H1 (cell line): ENCODE results near the gene INHBA. TPM values are rescaled to one million over a fixed set of nuclear protein-coding genes. Genes with fewer than 3 reads are reported as not detected.

Source experiments
- CTCF ChIA-PET: fragments of 300-600 bp; sonication (Branson Sonifier 250); formaldehyde crosslinking; loops from one replicate; lab custom pipeline; 2021; ENCODE audit not compliant: partially characterized antibody; lab: Charles Lee
- POLR2A ChIA-PET: fragments of 300-600 bp; sonication (Branson Sonifier 250); formaldehyde crosslinking; loops from one replicate; lab custom pipeline; 2021; ENCODE audit warnings: inconsistent platforms; ENCODE audit not compliant: partially characterized antibody; lab: Charles Lee
- DNase-seq, 2 experiments: peaks; one replicate each; pipeline versions ENCODE4 v3.0.0 to v3.0.0-alpha.2; 2010 to 2022; ENCODE audit warnings: low spot score in 2 of 2, low read depth in 1 of 2, mixed read lengths in 1 of 2
- FAIRE-seq: peaks from 2 replicates; lab custom pipeline; 2011; peaks lifted over from hg19 to GRCh38; lab: Jason Lieb, UNC
- H2AFZ ChIP-seq: 2 replicates; pipeline ENCODE4 v1.8.1; 2012; ENCODE audit warnings: low read length, inconsistent platforms
- H2AK5ac ChIP-seq: 2 replicates; pipeline ENCODE4 v1.6.1; 2013; ENCODE audit warnings: low read depth, low read length
- H2BK120ac ChIP-seq: replicated peaks from 2 replicates; pipeline ENCODE3; 2013; ENCODE audit warnings: low read depth, low read length, inconsistent platforms
- H2BK12ac ChIP-seq: 2 replicates; pipeline ENCODE4 v1.6.1; 2013; ENCODE audit warnings: low read depth, low read length
- H2BK15ac ChIP-seq: 2 replicates; pipeline ENCODE4 v1.6.1; 2013; ENCODE audit warnings: low read length
- H2BK20ac ChIP-seq: 2 replicates; pipeline ENCODE4 v1.6.1; 2013; ENCODE audit warnings: low read length
- H2BK5ac ChIP-seq: 2 replicates; pipeline ENCODE4 v1.6.1; 2013; ENCODE audit warnings: low read depth, low read length
- H3K14ac ChIP-seq: 2 replicates; pipeline ENCODE4 v1.6.1; 2013; ENCODE audit warnings: inconsistent platforms; ENCODE audit not compliant: insufficient read length
- H3K18ac ChIP-seq: 2 replicates; pipeline ENCODE4 v1.6.1; 2013; ENCODE audit warnings: low read length; ENCODE audit errors: extremely low read depth
- H3K23ac ChIP-seq: 2 replicates; pipeline ENCODE4 v1.6.1; 2013; ENCODE audit warnings: inconsistent platforms; ENCODE audit not compliant: insufficient read length
- H3K23me2 ChIP-seq: 2 replicates; pipeline ENCODE4 v1.6.1; 2013; ENCODE audit warnings: low read depth, low read length
- H3K27ac ChIP-seq: 2 replicates; pipeline ENCODE4 v1.6.1; 2011; ENCODE audit warnings: low read depth, low read length, inconsistent platforms
- H3K27me3 ChIP-seq, 4 experiments: replicated peaks in 1 of 4; 1 replicate in 1 of 4; 2 replicates in 3 of 4; pipeline versions ENCODE4 v1.6.1 to v1.8.1; 2011 to 2013; ENCODE audit warnings: low read length in 3 of 4, mild to moderate bottlenecking in 3 of 4, inconsistent platforms in 2 of 4, mixed read lengths in 2 of 4, moderate library complexity in 1 of 4; ENCODE audit not compliant: control insufficient read depth in 3 of 4, insufficient read depth in 3 of 4; ENCODE audit errors: extremely low read depth in 1 of 4
- H3K36me3 ChIP-seq, 4 experiments: 2 replicates each; pipeline versions ENCODE4 v1.6.1 to v1.8.1; 2011 to 2013; ENCODE audit warnings: mild to moderate bottlenecking in 4 of 4, low read length in 3 of 4, moderate library complexity in 2 of 4, control low read depth in 1 of 4, inconsistent platforms in 1 of 4; ENCODE audit not compliant: insufficient read depth in 4 of 4, control insufficient read depth in 2 of 4
- H3K4ac ChIP-seq: replicated peaks from 2 replicates; pipeline ENCODE3; 2013; ENCODE audit warnings: low read length, low read depth, mixed read lengths, inconsistent platforms; ENCODE audit not compliant: insufficient read length
- H3K4me1 ChIP-seq, 4 experiments: replicated peaks in 1 of 4; 1 replicate in 1 of 4; 2 replicates in 3 of 4; pipeline versions ENCODE4 v1.6.1 to v1.8.1; 2011 to 2013; ENCODE audit warnings: low read length in 3 of 4, inconsistent platforms in 2 of 4, mixed read lengths in 1 of 4; ENCODE audit not compliant: insufficient read depth in 4 of 4, control insufficient read depth in 3 of 4
- H3K4me2 ChIP-seq, 2 experiments: 2 replicates each; pipeline versions ENCODE4 v1.6.1 to v1.8.1; 2011 to 2013; ENCODE audit warnings: low read depth in 2 of 2, low read length in 2 of 2, control low read depth in 1 of 2, inconsistent platforms in 1 of 2, mild to moderate bottlenecking in 1 of 2; ENCODE audit not compliant: insufficient read depth in 1 of 2
- H3K4me3 ChIP-seq, 4 experiments: fragments of 200-600, 300-600 bp in 1 of 4; sonication (generic), shearing (Covaris generic), sonication (Bioruptor Twin) in 1 of 4; 2 replicates each; pipeline versions ENCODE4 v1.5.1 to v1.8.1; 2011 to 2016; ENCODE audit warnings: low read length in 4 of 4, low read depth in 3 of 4, control low read depth in 2 of 4, inconsistent platforms in 2 of 4, mild to moderate bottlenecking in 2 of 4, mixed read lengths in 1 of 4, moderate library complexity in 1 of 4; ENCODE audit not compliant: insufficient read depth in 2 of 4; ENCODE audit errors: extremely low read depth in 1 of 4
- H3K56ac ChIP-seq: replicated peaks from 2 replicates; pipeline ENCODE3; 2013; ENCODE audit warnings: low read depth, mild to moderate bottlenecking, mixed read lengths, low read length, inconsistent platforms; ENCODE audit not compliant: insufficient read length
- H3K79me1 ChIP-seq: 2 replicates; pipeline ENCODE4 v1.6.1; 2013; ENCODE audit warnings: low read depth, low read length, control low read depth
- H3K79me2 ChIP-seq, 2 experiments: 2 replicates each; pipeline versions ENCODE4 v1.6.1 to v1.8.1; 2012 to 2013; ENCODE audit warnings: low read length in 2 of 2, mild to moderate bottlenecking in 2 of 2, inconsistent platforms in 1 of 2; ENCODE audit not compliant: insufficient read depth in 2 of 2, control insufficient read depth in 1 of 2
- H3K9ac ChIP-seq, 4 experiments: replicated peaks in 1 of 4; 1 replicate in 1 of 4; 2 replicates in 3 of 4; pipeline versions ENCODE4 v1.6.1 to v1.8.1; 2011 to 2013; ENCODE audit warnings: low read depth in 3 of 4, low read length in 3 of 4, control low read depth in 2 of 4, mild to moderate bottlenecking in 2 of 4, moderate library complexity in 2 of 4, inconsistent platforms in 1 of 4; ENCODE audit errors: extremely low read depth in 1 of 4
- H3K9me3 ChIP-seq, 2 experiments: 2 replicates each; pipeline versions ENCODE4 v1.6.1 to v1.8.1; 2012 to 2013; ENCODE audit warnings: mild to moderate bottlenecking in 2 of 2, moderate library complexity in 2 of 2, control low read depth in 1 of 2, inconsistent platforms in 1 of 2, low read depth in 1 of 2, low read length in 1 of 2, mixed read lengths in 1 of 2; ENCODE audit not compliant: insufficient read depth in 2 of 2
- H4K20me1 ChIP-seq, 2 experiments: replicated peaks in 1 of 2; 2 replicates each; pipeline versions ENCODE3 to v1.8.1; 2011 to 2013; ENCODE audit warnings: inconsistent platforms in 2 of 2, low read length in 2 of 2, mild to moderate bottlenecking in 1 of 2; ENCODE audit not compliant: insufficient read depth in 2 of 2, control insufficient read depth in 1 of 2
- H4K5ac ChIP-seq: 2 replicates; pipeline ENCODE4 v1.6.1; 2013; ENCODE audit warnings: low read length, low read depth, mixed read lengths, inconsistent platforms; ENCODE audit not compliant: insufficient read length
- H4K8ac ChIP-seq: 2 replicates; pipeline ENCODE4 v1.8.0; 2013; ENCODE audit warnings: mild to moderate bottlenecking, moderate library complexity, low read length, inconsistent platforms; ENCODE audit not compliant: insufficient read depth; ENCODE audit errors: extremely low read depth
- H4K91ac ChIP-seq: replicated peaks from 2 replicates; pipeline ENCODE3; 2013; ENCODE audit warnings: low read length, mixed read lengths, inconsistent platforms; ENCODE audit not compliant: insufficient read length
- BCL11A ChIP-seq, 2 experiments: IDR thresholded peaks; one replicate each; pipeline ENCODE4 v1.6.1; 2011; ENCODE audit warnings: low read depth in 2 of 2, low read length in 2 of 2, mild to moderate bottlenecking in 2 of 2
- WGBS, 2 experiments: shearing (Covaris generic) in 1 of 2; methylation state at CpG; one replicate each; pipeline versions ENCODE4 v1.1.6 to v1.1.7; 2013 to 2015; ENCODE audit warnings: low lambda C conversion rate in 2 of 2, mixed read lengths in 2 of 2, inconsistent platforms in 1 of 2, low coverage in 1 of 2, missing lambda C conversion rate in 1 of 2; ENCODE audit not compliant: insufficient replicate concordance in 2 of 2, insufficient coverage in 1 of 2, insufficient read length in 1 of 2; ENCODE audit errors: extremely low coverage in 1 of 2, missing lambda C conversion rate in 1 of 2; 5-methylcytosine and 5-hydroxymethylcytosine counted together
- polyA plus RNA-seq, 7 experiments: library from polyadenylated mRNA; depleted of rRNA in 3 of 7; stranded (reverse) in 5 of 7; unstranded in 2 of 7; fragments of >200 nt in 5 of 7; fragments of 200-250 nt in 2 of 7; gene quantifications; 1 replicate in 5 of 7; 2 replicates in 1 of 7; 4 replicates in 1 of 7; pipeline versions ENCODE4 v1.2.1 to v1.2.3, GENCODE V29; 2011 to 2013; ENCODE audit warnings: missing spikeins in 2 of 7, mixed read lengths in 2 of 7
- total RNA-seq: library from RNA; stranded (reverse); fragmentation: NEBNext Ultra II Directional; extraction: Animal tissue kit (Norgen Biotek cat#: 25700); gene quantifications from 2 replicates; pipeline ENCODE4 v1.2.1, GENCODE V29; 2021

INHBA gene
- total and polyA plus RNA-seq, 2 of the 8 experiments (the other 6 are each of a cell fraction or from before 2014, with no cell fraction given): 1.1 to 2.7 TPM

GRCh38 chr7:41720046-41720445 is 17.2 kb upstream of the INHBA start:
- Histone ChIP-seq H4K8ac (no peak overlapping the region), H3K9me3 (no peaks in the 10 kb centered on the region), H2BK15ac (no peak overlapping the region), H3K27me3 (no peaks in the 10 kb centered on the region), H3K36me3 (no peaks in the 10 kb centered on the region), H3K23me2 (no peaks in the 10 kb centered on the region), H3K56ac (no peak overlapping the region), H3K14ac (no peak overlapping the region), H2BK120ac (no peak overlapping the region), H2AFZ (no peak overlapping the region), H3K4me1 (no peaks in the 10 kb centered on the region), H3K27ac (no peak overlapping the region), H3K79me1 (no peaks in the 10 kb centered on the region), H4K20me1 (no peaks in the 10 kb centered on the region), H3K9ac (no peak overlapping the region), H4K5ac (no peak overlapping the region), H3K4me3 (no peak overlapping the region), H3K23ac (no peak overlapping the region), H3K4ac (no peak overlapping the region), H3K79me2 (no peaks in the 10 kb centered on the region), H4K91ac (no peak overlapping the region), H2BK5ac (no peak overlapping the region), H2AK5ac (no peak overlapping the region), H3K4me2 (no peak overlapping the region), H3K18ac (no peak overlapping the region), H2BK20ac (no peak overlapping the region), H2BK12ac (no peak overlapping the region)
- no peak for DNase-seq
- FAIRE-seq: no peak
- POLR2A ChIA-PET: no interaction called here
- CTCF ChIA-PET: interaction anchor here (1.8 kb wide), 1 partner anchor 12 kb away, joined by 4 read pairs; no protein-coding TSS in a partner anchor
- WGBS, 2 experiments: 88% methylated on average over 4 of the region's 4 CpGs; no CpG with 5 or more reads in 1 of the 2 experiments
- no peak for TF ChIP-seq BCL11A (IDR thresholded peaks at IDR 0.05; ENCODE audit: low read depth in 2 of 2, low read length in 2 of 2)
